Measurements from ENCODE around the gene SHLD3. TPM values are rescaled to one million over a fixed set of nuclear protein-coding genes. Genes with fewer than 3 reads are reported as not detected.
"Not testable (repeated sequence)": the region's sequence is repeated elsewhere in the genome, so short reads cannot be mapped to it uniquely, and the experiment has no call there.

Gene SHLD3
- total RNA-seq, 1 experiment from 2014 or later, result 1.6 TPM

- no peaks in the 10 kb centered on the region for H4K20me1 ChIP-seq (ENCODE audit: low read length)
- TF ChIP-seq EZH2 (IDR thresholded peaks at IDR 0.05; ENCODE audit: low read length, unreplicated experiment) (no peak), CTCF (conservative IDR thresholded peaks at IDR 0.05; ENCODE audit: low read depth, low read length) (no peak), EZH2phosphoT487 (IDR thresholded peaks at IDR 0.05; ENCODE audit: borderline replicate concordance, low read length) (no peak)
- no peaks in the 10 kb centered on the region for H3K4me1 ChIP-seq (ENCODE audit: insufficient read depth, low read length)
- ChIA-PET CTCF (no interaction called here), POLR2A (ENCODE audit: unreplicated experiment) (no interaction called here)
- no peaks in the 10 kb centered on the region for H3K9me3 ChIP-seq (ENCODE audit: low read length)
- BruUV-seq (replicated peaks), result no TSS peak
- DNase-seq (no peak), ATAC-seq (no peak)
- no peak overlapping the region for H2AFZ ChIP-seq (ENCODE audit: low read length)
- intact Hi-C loops (cut with micrococcal nuclease), result no loop called here
- H3K27me3 ChIP-seq (ENCODE audit: low read length), result no peaks in the 10 kb centered on the region
- H3K4me3 ChIP-seq (ENCODE audit: low read length), result no peak overlapping the region
- no peak overlapping the region for H3K27ac ChIP-seq (ENCODE audit: low read length)
- H3K79me2 ChIP-seq (ENCODE audit: low read length), result no peaks in the 10 kb centered on the region
- H3K9me2 ChIP-seq (replicated peaks; ENCODE audit: low read length), result no peaks in the 10 kb centered on the region
- H3K9ac ChIP-seq (ENCODE audit: low read length), result no peak overlapping the region
- no peaks in the 10 kb centered on the region for H3K36me3 ChIP-seq (ENCODE audit: low read depth, low read length)
- no peak overlapping the region for H3K4me2 ChIP-seq (ENCODE audit: low read length)
- H3F3A ChIP-seq (ENCODE audit: low read length, unreplicated experiment), result no peaks in the 10 kb centered on the region
Measured at GRCh38 chr5:65674749-65675148, 49.9 kb downstream of the SHLD3 start.

- intact Hi-C loops (cut with micrococcal nuclease); H3K9me2 ChIP-seq (replicated peaks; ENCODE audit: low read length); H3K4me3 ChIP-seq (ENCODE audit: low read length): not testable (repeated sequence)
Measured at GRCh38 chr5:65676056-65676455, 51.2 kb downstream of the SHLD3 start.

More at GRCh38 chr5:65676056-65676455, 51.2 kb downstream of the SHLD3 start:
- POLR2A ChIA-PET (ENCODE audit: unreplicated experiment); H3K4me1 ChIP-seq (ENCODE audit: insufficient read depth, low read length); DNase-seq; CTCF ChIA-PET; H4K20me1 ChIP-seq (ENCODE audit: low read length); H3K9me3 ChIP-seq (ENCODE audit: low read length); ATAC-seq; H3K4me2 ChIP-seq (ENCODE audit: low read length); H3K27ac ChIP-seq (ENCODE audit: low read length); H3K27me3 ChIP-seq (ENCODE audit: low read length); H2AFZ ChIP-seq (ENCODE audit: low read length); H3K9ac ChIP-seq (ENCODE audit: low read length); BruUV-seq (replicated peaks); H3K36me3 ChIP-seq (ENCODE audit: low read depth, low read length); H3K79me2 ChIP-seq (ENCODE audit: low read length); H3F3A ChIP-seq (ENCODE audit: low read length, unreplicated experiment): not testable (repeated sequence)

Other genes with a start within 250 kb of the SHLD3 start
- 1.5 and 1.7 TPM in 2 replicates for gene ADAMTS6, start 143.1 kb upstream of the SHLD3 start, total RNA-seq (2014; rRNA removed)
- gene CENPK, start 61.9 kb upstream of the SHLD3 start, total RNA-seq (2014; rRNA removed), result 8.0 and 8.6 TPM in 2 replicates
- gene PPWD1, start 61.7 kb upstream of the SHLD3 start, total RNA-seq (2014; rRNA removed), result 11.6 and 14.8 TPM in 2 replicates
- 4.7 and 7.7 TPM in 2 replicates for gene TRIM23, start 694 bp upstream of the SHLD3 start, total RNA-seq (2014; rRNA removed)
- gene TRAPPC13, start within 50 bp of the SHLD3 start, total RNA-seq (2014; rRNA removed), result 6.6 and 6.7 TPM in 2 replicates
- gene SGTB, start 97.1 kb downstream of the SHLD3 start, total RNA-seq (2014; rRNA removed), result 0.98 and 1.1 TPM in 2 replicates
- gene NLN, start 97.2 kb downstream of the SHLD3 start, total RNA-seq (2014; rRNA removed), result 7.9 and 13.6 TPM in 2 replicates

All from PC-3 (cell line).